GM13977 (cell line): ENCODE measurements around the gene GALNT18.

Experiments
- DNase-seq: peaks from one replicate; pipeline ENCODE4 v3.0.0; 2012; ENCODE audit warnings: low spot score
- in situ Hi-C: fragments of 300-500 bp; cut with MboI; formaldehyde crosslinking; loops from one replicate; pipeline ENCODE4 v1.12.0; 2022; ENCODE audit warnings: low sequenced_read_pairs, low pct_unique_long_range_greater_than_20kb, mixed read lengths, inconsistent platforms; ENCODE audit not compliant: unreplicated experiment
- TF ChIP-seq, protein P1 (sequence below): IDR thresholded peaks from 2 replicates; pipeline ENCODE4 v1.5.1; 2012; ENCODE audit warnings: mild to moderate bottlenecking, control low read depth; ENCODE audit not compliant: insufficient read depth; ENCODE audit errors: extremely low read depth, missing control alignments

GALNT18 gene

DNA sequence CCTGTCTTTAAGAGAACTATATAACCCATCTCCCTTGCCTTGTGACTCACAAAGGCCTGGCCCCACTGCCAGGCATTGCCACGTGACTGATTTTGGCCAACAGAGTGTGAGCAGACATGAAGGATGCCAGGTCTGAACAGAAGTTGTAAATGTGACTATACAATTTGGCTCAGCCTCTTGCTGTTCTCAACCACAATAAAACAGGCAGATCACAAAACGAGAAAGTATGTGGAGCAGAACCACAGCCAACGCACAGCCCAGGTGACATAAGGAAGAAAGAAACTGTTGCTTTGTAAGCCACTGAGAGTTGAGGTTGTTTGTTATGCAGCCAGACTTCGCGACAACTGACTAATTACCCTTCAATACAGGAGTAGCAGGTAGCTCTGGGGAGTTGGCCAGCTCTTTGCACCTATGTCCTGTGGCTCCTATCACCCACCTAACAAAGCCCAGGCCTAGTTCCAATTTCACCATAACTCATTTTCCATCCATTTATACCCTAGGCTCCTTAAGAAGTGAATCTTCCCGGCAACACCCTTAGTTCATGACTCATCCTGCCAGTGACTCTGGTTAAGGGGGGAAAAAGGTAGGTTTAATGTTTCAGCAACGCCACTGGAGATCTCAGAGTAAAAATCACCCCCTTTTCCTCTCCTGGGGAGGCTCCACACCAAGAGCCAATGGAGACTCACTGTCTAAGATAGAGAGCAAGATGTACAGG lies 53.7 kb downstream of the GALNT18 start:
- no peak for DNase-seq
- in situ Hi-C loops, result no loop called here
- TF ChIP-seq, protein P1, sequence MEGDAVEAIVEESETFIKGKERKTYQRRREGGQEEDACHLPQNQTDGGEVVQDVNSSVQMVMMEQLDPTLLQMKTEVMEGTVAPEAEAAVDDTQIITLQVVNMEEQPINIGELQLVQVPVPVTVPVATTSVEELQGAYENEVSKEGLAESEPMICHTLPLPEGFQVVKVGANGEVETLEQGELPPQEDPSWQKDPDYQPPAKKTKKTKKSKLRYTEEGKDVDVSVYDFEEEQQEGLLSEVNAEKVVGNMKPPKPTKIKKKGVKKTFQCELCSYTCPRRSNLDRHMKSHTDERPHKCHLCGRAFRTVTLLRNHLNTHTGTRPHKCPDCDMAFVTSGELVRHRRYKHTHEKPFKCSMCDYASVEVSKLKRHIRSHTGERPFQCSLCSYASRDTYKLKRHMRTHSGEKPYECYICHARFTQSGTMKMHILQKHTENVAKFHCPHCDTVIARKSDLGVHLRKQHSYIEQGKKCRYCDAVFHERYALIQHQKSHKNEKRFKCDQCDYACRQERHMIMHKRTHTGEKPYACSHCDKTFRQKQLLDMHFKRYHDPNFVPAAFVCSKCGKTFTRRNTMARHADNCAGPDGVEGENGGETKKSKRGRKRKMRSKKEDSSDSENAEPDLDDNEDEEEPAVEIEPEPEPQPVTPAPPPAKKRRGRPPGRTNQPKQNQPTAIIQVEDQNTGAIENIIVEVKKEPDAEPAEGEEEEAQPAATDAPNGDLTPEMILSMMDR, result no peak

DNA sequence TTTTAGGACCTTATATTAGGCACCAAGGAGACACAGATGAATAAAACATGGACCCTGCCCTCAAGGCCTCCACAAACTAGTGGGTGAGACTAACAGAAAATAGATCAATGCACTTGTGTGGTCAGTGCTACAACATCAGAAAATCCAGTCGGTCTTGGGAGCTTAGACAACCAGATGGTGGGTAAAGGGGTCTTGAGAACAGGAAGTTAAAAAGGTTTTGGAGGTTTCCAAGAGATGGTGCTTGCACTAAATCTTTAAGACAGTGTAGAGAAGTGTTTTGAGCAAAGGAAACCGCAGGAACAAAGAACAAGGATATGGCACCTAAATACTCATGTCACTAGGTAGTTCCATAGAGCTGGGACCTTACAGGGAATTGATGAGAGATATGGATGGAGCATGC lies 56.2 kb downstream of the GALNT18 start:
- in situ Hi-C loops, result no loop called here
- DNase-seq, result no peak
- TF ChIP-seq, protein P1, result no peak

DNA sequence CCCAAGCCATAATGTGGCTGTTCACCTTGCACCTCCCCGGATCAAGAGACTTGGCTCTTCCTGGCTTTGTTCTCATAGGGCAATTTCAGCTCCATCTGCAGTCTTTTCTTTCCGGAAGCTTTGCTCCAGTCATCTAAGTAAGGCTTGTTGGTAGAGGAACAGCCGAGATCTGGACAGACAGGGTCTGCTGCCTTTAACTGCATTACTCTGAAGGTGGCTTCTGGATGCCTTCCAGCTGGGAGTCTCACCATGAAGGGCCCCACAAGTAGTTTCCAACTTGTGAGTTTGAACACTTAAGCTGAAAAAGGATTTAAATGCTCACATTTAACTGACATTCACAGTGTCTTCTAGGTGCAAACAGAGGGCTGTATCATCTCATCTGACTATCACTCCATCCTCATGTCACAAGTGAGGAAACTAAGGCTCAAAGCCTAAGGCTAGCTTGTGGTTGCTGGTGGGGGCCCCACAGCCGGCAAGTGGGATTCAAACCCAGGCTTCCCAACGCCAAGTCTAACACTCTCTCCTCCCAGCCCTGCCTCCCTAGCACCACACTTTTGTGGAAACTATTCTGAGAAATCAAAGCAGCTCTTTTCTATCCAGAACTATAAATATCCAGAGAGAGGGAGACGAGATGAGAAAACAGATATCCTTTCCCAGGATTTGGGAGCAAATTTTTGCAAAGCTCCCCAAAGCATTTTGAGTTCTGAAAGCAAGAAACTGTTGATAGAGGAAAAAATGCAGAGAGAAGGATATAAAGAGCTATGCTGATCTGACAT lies 58.4 kb downstream of the GALNT18 start:
- in situ Hi-C loops, result no loop called here
- DNase-seq, result no peak

DNA sequence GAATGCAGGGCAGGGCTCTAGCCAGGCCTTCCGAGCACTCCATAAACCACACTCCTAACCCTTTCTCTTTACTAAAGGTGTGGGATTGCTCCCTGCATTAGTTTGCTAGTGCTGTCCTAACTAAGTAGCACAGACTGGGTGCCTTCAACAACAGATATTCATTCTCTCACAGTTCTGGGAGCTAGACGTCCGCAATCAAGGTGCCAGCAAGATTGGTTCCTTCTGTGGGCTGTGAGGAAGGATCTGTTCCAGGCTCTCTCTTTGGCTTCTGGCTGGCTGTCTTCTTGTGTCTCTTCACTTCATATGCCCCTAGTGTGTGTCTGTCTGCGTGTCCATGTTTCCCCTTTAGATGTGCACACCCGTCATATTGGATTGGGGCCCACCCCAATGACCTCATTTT lies 59.8 kb downstream of the GALNT18 start:
- in situ Hi-C loops, result no loop called here
- TF ChIP-seq, protein P1, result no peak
- DNase-seq, result no peak

More for the DNA sequence above, 58.4 kb downstream of the GALNT18 start:
- TF ChIP-seq, protein P1, result no peak

DNA sequence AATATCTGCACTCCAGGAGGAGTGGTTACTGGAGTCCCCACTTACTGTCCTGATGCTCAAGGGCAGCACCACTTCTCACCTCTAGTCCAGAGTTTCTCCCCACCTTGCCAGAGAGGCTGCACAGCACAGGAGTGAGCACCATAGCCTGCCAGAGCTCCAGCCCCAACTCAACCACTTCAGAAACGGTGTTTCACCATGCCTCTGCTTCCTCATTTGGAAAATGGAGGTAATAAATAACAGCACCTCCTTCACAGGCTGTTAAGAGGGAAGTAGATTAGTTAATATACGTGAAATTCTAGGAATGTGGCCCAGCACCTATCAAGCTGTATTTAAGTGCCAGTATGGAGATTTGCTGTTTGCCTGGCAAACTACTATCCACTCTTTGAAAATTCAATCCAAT lies 63.0 kb downstream of the GALNT18 start:
- DNase-seq, result no peak
- in situ Hi-C loops, result no loop called here
- TF ChIP-seq, protein P1, result no peak

DNA sequence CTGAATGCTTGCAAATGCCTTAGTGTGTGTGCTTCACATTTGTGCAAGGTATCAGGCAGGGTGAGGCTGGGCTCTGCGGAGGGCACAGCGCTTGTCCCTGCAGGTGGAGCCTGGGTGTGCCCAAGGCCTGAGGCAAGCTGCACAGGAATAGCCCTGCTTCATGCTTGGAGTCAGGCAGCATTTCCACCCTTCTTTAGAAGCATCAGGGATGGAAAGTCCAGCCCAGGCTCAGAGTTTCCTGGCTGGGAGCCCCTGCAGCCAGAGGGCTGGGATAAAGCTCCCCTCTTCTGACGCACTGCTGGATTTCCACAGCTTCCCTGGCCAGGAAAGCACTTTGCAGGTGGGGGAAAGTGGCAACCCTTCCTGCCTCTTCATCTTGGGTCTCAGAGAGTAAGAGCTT lies 63.4 kb downstream of the GALNT18 start:
- TF ChIP-seq, protein P1, result no peak
- no peak for DNase-seq
- in situ Hi-C loops, result no loop called here
